ENCODE measurements around the gene M1AP.

- TF ChIP-seq, protein P1, sequence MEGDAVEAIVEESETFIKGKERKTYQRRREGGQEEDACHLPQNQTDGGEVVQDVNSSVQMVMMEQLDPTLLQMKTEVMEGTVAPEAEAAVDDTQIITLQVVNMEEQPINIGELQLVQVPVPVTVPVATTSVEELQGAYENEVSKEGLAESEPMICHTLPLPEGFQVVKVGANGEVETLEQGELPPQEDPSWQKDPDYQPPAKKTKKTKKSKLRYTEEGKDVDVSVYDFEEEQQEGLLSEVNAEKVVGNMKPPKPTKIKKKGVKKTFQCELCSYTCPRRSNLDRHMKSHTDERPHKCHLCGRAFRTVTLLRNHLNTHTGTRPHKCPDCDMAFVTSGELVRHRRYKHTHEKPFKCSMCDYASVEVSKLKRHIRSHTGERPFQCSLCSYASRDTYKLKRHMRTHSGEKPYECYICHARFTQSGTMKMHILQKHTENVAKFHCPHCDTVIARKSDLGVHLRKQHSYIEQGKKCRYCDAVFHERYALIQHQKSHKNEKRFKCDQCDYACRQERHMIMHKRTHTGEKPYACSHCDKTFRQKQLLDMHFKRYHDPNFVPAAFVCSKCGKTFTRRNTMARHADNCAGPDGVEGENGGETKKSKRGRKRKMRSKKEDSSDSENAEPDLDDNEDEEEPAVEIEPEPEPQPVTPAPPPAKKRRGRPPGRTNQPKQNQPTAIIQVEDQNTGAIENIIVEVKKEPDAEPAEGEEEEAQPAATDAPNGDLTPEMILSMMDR (IDR thresholded peaks at IDR 0.05): no peak
- no peak for TF ChIP-seq POLR2AphosphoS5 (IDR thresholded peaks at IDR 0.05; ENCODE audit: low read depth, low read length)
Measured at GRCh38 chr2:74578408-74578807, 69.7 kb downstream of the M1AP start.

Measured in Panc1 (cell line).